ENCODE results near the gene CHAD.

GRCh38 chr17:50471009-50471905, 2.6 kb upstream of the CHAD start:
- TF ChIP-seq CTCF (IDR thresholded peaks at IDR 0.05; ENCODE audit: extremely low read depth in 1 of 2, insufficient read depth in 1 of 2, low read depth in 1 of 2, low read length in 2 of 2) (no peak), POLR2A (IDR thresholded peaks at IDR 0.05; ENCODE audit: low read depth, low read length) (no peak), EZH2 (IDR thresholded peaks at IDR 0.05; ENCODE audit: borderline replicate concordance, low read depth, low read length, severe bottlenecking) (no peak)
